GM19372 (cell line): ENCODE measurements around the gene REEP5.
"Not testable (repeated sequence)": the region's sequence is repeated elsewhere in the genome, so short reads cannot be mapped to it uniquely, and the experiment has no call there.

Experiments used
- ATAC-seq: cut with Tn5 transposase; IDR thresholded peaks from one replicate; pipeline ENCODE4 v1.9.1; 2021; ENCODE audit warnings: mild to moderate bottlenecking, low read depth, moderate library complexity; ENCODE audit not compliant: unreplicated experiment

The REEP5 gene

DNA sequence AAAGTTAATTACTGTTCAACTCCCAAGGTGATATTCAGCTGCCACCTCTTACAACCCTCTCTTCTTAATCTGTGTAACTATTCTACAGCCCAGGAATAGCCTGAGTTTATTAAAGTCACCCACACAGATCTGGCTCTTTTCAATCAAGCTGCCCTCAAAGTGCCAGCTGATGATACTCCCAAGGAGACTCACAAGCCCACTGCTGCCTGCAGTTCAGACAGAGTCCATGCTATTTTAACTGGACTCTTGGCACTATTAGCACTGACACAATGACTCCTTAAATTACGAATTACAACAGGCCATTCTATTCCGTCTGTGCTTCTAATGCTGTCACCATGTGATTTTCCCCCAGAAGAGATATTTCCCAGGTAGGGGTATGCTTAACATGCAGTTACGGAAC, 26.3 kb downstream of the REEP5 start:
- ATAC-seq: no peak

GRCh38 chr5:112892776-112893175, 29.3 kb downstream of the REEP5 start:
- no peak for ATAC-seq

DNA sequence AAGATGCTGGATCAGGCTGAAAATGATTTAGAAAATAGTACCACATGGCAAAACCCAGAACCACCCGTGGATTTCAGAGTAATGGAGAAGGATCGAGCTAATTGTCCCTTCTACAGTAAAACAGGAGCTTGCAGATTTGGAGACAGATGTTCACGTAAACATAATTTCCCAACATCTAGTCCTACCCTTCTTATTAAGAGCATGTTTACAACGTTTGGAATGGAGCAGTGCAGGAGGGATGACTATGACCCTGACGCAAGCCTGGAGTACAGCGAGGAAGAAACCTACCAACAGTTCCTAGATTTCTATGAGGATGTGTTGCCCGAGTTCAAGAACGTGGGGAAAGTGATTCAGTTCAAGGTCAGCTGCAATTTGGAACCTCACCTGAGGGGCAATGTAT, 30.0 kb downstream of the REEP5 start:
- not testable (repeated sequence) for ATAC-seq

- no peak for ATAC-seq
Observed at GRCh38 chr5:112886975-112887374, 35.1 kb downstream of the REEP5 start.

- ATAC-seq: no peak
Observed at GRCh38 chr5:112885001-112885400, 37.0 kb downstream of the REEP5 start.

- ATAC-seq: no peak
Observed at GRCh38 chr5:112883192-112883591, 38.8 kb downstream of the REEP5 start.

DNA sequence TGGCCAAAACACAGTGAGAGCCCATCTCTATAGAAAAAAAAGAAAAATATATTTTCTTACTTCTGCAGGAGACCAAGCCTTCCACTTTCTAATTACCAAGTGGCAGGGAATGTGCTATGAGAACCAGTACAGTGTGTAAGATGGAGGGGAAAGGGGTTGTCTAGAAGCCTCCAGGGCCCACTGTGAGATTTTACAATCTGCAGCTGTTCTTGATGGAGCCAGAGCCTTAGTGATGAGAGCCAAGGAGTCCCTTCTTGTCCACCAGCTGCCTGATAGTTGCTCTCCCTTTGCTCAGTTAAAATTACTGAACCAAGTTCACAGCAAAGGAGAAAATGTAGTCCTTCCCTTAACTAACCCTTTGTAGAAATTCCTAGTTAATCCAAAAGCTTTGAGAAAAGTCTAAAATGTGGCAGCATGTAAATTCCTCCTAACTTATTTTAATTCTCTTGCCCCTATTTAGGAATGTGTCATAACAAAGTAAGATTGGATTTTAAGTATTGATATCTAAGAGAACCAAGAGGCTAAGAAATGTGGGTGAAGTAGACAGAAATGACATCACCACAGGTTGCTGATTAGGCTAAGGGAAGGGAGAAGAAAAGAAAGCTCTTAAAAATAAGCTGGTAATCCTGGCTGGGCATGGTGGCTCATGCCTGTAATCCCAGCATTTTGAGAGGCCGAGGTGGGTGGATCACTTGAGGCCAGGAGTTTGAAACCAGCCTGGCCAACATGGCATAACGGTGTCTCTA, 41.6 kb downstream of the REEP5 start:
- no peak for ATAC-seq

GRCh38 chr5:112878760-112879159, 43.3 kb downstream of the REEP5 start:
- no peak for ATAC-seq

- ATAC-seq: no peak
Observed at GRCh38 chr5:112878101-112878500, 43.9 kb downstream of the REEP5 start.

- no peak for ATAC-seq
Observed at GRCh38 chr5:112876362-112876761, 45.7 kb downstream of the REEP5 start.

- ATAC-seq: no peak
Observed at GRCh38 chr5:112870966-112871365, 51.1 kb downstream of the REEP5 start.

DNA sequence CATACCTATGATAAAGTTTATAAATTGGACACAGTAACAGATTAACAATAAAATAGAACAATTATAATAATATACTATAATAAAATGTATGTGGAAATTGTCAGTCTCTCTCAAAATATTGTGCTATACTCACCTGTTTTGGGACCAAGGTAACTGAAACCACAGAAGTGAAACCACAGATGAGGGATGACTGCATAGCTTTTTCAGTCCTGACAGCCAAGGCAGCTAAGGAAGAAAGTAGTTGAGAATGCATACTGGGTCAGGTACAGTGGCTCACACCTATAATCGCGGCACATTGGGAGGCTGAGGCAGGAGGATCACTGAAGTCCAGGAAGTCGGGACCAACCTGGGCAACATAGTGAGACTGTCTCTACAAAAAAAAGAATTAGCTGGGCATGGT, 52.1 kb downstream of the REEP5 start:
- ATAC-seq: no peak

GRCh38 chr5:112867411-112867810, 54.6 kb downstream of the REEP5 start:
- no peak for ATAC-seq

DNA sequence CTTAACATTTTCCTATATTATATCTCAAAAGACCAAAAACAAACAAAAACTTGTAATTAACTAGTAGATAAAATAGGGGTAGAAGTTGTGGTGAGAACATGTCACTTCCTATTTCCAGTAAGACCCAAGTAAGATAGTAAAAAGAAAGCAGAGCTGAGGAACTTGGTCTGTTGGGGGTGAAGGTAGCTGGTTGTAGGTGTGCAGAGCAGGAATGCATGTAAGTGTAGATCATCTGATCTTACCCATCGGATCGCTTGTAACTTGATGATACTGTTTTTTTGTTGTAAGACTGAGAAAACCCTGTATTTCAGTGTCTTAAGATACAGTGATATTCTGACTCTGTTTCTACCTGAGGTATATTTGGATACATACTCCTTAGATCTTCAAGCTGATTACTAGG, 55.3 kb downstream of the REEP5 start:
- ATAC-seq: no peak

DNA sequence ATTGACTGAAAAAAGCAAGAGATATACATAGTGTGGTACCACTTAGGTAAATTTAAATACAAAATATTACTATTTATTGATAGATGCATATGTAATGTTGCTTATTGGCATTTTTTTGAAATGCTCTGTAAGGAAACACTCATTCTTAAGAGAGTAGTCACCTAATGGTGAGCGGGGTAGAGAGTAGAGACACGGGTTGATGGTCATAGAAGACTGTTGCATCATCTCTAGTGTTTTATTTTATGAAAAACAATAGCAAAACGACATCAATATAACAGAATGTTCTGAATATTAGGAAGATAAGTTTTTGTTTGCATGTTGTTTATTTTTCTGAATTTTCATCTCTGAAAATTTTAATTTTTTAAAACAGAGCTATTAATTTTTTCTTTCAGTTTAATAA, 56.9 kb downstream of the REEP5 start:
- ATAC-seq: no peak

GRCh38 chr5:112863549-112863948, 58.5 kb downstream of the REEP5 start:
- no peak for ATAC-seq

- ATAC-seq: no peak
Observed at GRCh38 chr5:112862085-112862484, 59.9 kb downstream of the REEP5 start.

GRCh38 chr5:112861638-112861985, 60.4 kb downstream of the REEP5 start:
- ATAC-seq: no peak

DNA sequence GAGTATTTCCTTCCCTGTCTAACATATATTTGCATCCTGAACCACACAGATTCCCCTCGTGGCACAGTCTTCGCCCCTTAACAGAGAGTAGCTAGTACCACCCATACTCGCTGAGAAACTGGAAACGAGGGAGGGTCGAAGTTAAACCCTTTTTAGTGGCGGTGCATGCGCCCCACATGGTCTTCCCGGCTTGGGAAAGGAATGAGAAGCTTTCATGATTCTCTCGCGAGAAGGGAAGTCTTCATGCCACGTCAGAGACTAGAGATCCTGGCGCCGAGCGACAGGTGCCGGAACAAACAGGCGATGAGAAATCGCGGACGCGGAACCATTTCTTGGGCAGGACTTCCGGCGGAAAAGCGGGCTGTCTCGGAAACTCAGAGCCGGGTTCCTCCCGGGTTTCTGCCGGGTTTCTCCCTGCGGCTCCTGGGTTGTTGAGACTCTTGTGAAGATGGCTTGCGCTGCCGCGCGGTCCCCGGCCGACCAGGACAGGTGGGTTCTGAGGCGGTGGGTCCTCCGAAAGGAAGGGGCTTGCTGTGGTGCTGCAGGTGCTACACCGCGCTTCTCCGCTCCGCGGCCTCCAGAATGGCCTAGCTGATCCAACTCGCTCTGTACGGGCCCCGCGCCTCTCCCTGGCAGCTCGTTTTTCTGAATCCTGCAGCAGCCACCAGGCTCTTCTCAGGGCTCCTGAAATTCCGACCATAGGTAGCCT, 60.9 kb downstream of the REEP5 start, which contains the start of gene SRP19:
Gene SRP19, plus strand, starts transcription at position 359 of the 709 bp plus-strand sequence. Its CDS starts 90 bp downstream, at position 449.
- peak; percentile 98 for ATAC-seq

- not testable (repeated sequence) for ATAC-seq
Observed at GRCh38 chr5:112860571-112860928, 61.5 kb downstream of the REEP5 start.

GRCh38 chr5:112857866-112858265, 64.2 kb downstream of the REEP5 start:
- ATAC-seq: no peak

DNA sequence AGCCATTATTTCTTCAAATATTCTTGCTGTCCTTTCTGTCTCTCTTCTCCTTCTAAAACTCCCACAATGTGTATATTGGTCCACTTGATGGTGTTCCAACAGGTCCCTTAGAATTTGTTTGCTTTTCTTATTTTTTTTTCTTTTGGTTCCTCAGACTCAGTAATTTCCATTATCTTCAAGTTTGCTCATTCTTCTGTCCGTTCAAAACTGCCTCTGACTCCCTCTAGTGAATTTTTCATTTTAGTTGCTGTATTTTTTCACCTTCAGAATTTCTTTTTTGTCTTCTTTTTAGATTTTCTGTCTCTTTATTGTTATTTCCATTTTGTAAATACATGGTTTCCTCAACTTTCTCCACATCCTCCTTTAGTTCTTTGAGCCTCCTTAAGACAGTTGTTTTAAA, 67.4 kb downstream of the REEP5 start:
- ATAC-seq: no peak
